Fibroblast of lung (primary cell): Measurements from ENCODE around the gene FAM114A1. TPM values are rescaled to one million over a fixed set of nuclear protein-coding genes. Genes with fewer than 3 reads are reported as not detected.

Experiments used
- DNase-seq, 2 donors: peaks; one replicate each; pipeline versions ENCODE4 v3.0.0 to v3.0.0-alpha.2; 2010; ENCODE audit warnings: low read depth in 2 of 2
- H2AFZ ChIP-seq: 2 replicates; pipeline ENCODE4 v1.5.1; 2012; ENCODE audit warnings: low read length, control low read depth, inconsistent platforms
- H3K27ac ChIP-seq: 2 replicates; pipeline ENCODE4 v1.5.1; 2011; ENCODE audit warnings: low read length, control low read depth; ENCODE audit not compliant: insufficient read depth
- H3K27me3 ChIP-seq: 2 replicates; pipeline ENCODE4 v1.5.1; 2011; ENCODE audit warnings: mild to moderate bottlenecking, low read length; ENCODE audit not compliant: control insufficient read depth, insufficient read depth
- H3K36me3 ChIP-seq: 2 replicates; pipeline ENCODE4 v1.5.1; 2011; ENCODE audit warnings: low read length; ENCODE audit not compliant: control insufficient read depth, insufficient read depth
- H3K4me1 ChIP-seq: 2 replicates; pipeline ENCODE4 v1.5.1; 2011; ENCODE audit warnings: low read length; ENCODE audit not compliant: control insufficient read depth, insufficient read depth; ENCODE audit errors: extremely low read depth
- H3K4me2 ChIP-seq: 2 replicates; pipeline ENCODE4 v1.5.1; 2011; ENCODE audit warnings: low read length, control low read depth; ENCODE audit not compliant: insufficient read depth; ENCODE audit errors: extremely low read depth
- H3K4me3 ChIP-seq, 4 experiments: fragments of 200-600 bp in 1 of 4; sonication (generic) in 1 of 4; replicated peaks in 1 of 4; 2 replicates each; pipeline ENCODE4 v1.5.1; 2011 to 2016; ENCODE audit warnings: low read length in 4 of 4, low read depth in 3 of 4, mild to moderate bottlenecking in 3 of 4, control low read depth in 2 of 4, inconsistent platforms in 1 of 4, mixed read lengths in 1 of 4; ENCODE audit not compliant: insufficient read depth in 1 of 4; ENCODE audit errors: control extremely low read depth in 1 of 4
- H3K79me2 ChIP-seq: 2 replicates; pipeline ENCODE4 v1.5.1; 2012; ENCODE audit warnings: mild to moderate bottlenecking, low read length, inconsistent platforms; ENCODE audit not compliant: control insufficient read depth, insufficient read depth
- H3K9ac ChIP-seq: 2 replicates; pipeline ENCODE4 v1.5.1; 2011; ENCODE audit warnings: mild to moderate bottlenecking, low read length, control low read depth; ENCODE audit not compliant: insufficient read depth
- H3K9me3 ChIP-seq: 2 replicates; pipeline ENCODE4 v1.5.1; 2012; ENCODE audit warnings: low read depth, low read length; ENCODE audit not compliant: control insufficient read depth, insufficient read depth
- H4K20me1 ChIP-seq: 2 replicates; pipeline ENCODE4 v1.5.1; 2011; ENCODE audit warnings: low read length; ENCODE audit not compliant: control insufficient read depth, insufficient read depth; ENCODE audit errors: extremely low read depth
- EZH2 ChIP-seq: IDR thresholded peaks from 2 replicates; pipeline ENCODE4 v1.5.1; 2012; ENCODE audit warnings: low read length, control low read depth, mild to moderate bottlenecking; ENCODE audit errors: missing control alignments
- polyA plus RNA-seq, 2 donors: library from polyadenylated mRNA; depleted of rRNA in 1 of 2; stranded (reverse) in 1 of 2; unstranded in 1 of 2; fragments of >200 nt; gene quantifications; 2 replicates each; pipeline ENCODE4 v1.2.1, GENCODE V29; 2011 to 2012; ENCODE audit warnings: missing spikeins in 1 of 2
- total RNA-seq: library from RNA; depleted of rRNA; stranded (reverse); fragments of >200 nt; gene quantifications from 2 replicates; pipeline ENCODE4 v1.2.1, GENCODE V29; 2014
- TF ChIP-seq, protein P1 (sequence below), 2 donors: IDR thresholded peaks in 1 of 2; conservative IDR thresholded peaks in 1 of 2; 1 replicate in 1 of 2; 2 replicates in 1 of 2; pipeline ENCODE4 v1.5.1; 2011 to 2012; ENCODE audit warnings: low read length in 2 of 2, control low read depth in 1 of 2, inconsistent platforms in 1 of 2, low read depth in 1 of 2, mild to moderate bottlenecking in 1 of 2

Gene FAM114A1
- total and polyA plus RNA-seq, 2 donors (not counting 1 experiment from before 2014, with no cell fraction given) = 296 to 402 TPM

DNA sequence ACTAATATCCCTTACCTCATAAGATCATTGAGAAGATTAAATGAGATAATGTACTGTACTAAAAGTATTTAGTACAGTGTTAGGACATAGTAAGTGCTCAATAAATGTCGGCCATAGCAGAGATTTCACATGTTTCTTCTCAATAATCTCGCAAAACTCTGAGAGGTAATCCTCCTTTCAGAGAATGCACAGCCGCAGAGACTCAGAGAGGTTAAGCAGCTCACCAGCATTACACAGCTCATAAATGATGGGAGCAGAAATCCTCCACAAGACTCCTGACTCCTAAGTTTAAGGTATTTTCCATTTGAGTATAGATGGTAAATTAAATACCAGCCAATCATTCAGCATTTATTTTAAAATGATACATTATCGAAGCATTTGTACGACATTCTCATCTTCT lies 34.6 kb downstream of the FAM114A1 start:
- H3K36me3 ChIP-seq = peaks cover 23% of the 10 kb centered on the region
- no peak for DNase-seq
- no peaks in the 10 kb centered on the region for H3K9me3 ChIP-seq
- H3K27me3 ChIP-seq = no peaks in the 10 kb centered on the region
- peaks cover 2% of the 10 kb centered on the region for H4K20me1 ChIP-seq
- no peak overlapping the region for H2AFZ ChIP-seq
- no peak overlapping the region for H3K4me3 ChIP-seq
- H3K4me2 ChIP-seq = no peak overlapping the region
- H3K9ac ChIP-seq = no peak overlapping the region
- H3K27ac ChIP-seq = no peak overlapping the region
- no peaks in the 10 kb centered on the region for H3K4me1 ChIP-seq
- no peak for TF ChIP-seq EZH2
- TF ChIP-seq, protein P1, sequence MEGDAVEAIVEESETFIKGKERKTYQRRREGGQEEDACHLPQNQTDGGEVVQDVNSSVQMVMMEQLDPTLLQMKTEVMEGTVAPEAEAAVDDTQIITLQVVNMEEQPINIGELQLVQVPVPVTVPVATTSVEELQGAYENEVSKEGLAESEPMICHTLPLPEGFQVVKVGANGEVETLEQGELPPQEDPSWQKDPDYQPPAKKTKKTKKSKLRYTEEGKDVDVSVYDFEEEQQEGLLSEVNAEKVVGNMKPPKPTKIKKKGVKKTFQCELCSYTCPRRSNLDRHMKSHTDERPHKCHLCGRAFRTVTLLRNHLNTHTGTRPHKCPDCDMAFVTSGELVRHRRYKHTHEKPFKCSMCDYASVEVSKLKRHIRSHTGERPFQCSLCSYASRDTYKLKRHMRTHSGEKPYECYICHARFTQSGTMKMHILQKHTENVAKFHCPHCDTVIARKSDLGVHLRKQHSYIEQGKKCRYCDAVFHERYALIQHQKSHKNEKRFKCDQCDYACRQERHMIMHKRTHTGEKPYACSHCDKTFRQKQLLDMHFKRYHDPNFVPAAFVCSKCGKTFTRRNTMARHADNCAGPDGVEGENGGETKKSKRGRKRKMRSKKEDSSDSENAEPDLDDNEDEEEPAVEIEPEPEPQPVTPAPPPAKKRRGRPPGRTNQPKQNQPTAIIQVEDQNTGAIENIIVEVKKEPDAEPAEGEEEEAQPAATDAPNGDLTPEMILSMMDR (conservative IDR thresholded peaks at IDR 0.05 in 1 of 2, IDR thresholded peaks at IDR 0.05 in 1 of 2; ENCODE audit: low read depth in 1 of 2, low read length in 2 of 2) = no peak
- H3K79me2 ChIP-seq = peaks cover 3% of the 10 kb centered on the region

DNA sequence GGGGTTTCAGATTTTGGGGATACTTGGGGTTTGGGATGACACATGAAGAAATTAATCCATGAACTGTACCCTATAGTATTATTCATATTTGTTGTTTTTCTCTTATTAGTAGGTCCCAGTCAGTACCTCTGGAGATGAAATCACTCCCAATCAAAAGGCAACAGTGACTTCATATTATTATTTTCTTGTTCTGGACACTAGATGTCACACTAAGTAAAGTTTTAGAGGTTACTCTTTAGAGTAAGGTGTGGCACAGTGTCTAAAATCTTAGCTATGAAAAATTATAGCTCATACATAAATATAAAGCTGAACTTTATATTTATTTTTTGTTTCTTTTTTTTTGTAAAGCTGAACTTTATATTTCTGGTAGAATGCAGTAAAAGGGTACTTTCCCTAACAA lies 35.1 kb downstream of the FAM114A1 start:
- no peak overlapping the region for H3K27ac ChIP-seq
- no peak overlapping the region for H3K4me3 ChIP-seq
- TF ChIP-seq EZH2 = no peak
- TF ChIP-seq, protein P1 (conservative IDR thresholded peaks at IDR 0.05 in 1 of 2, IDR thresholded peaks at IDR 0.05 in 1 of 2; ENCODE audit: low read depth in 1 of 2, low read length in 2 of 2) = no peak
- no peak overlapping the region for H3K9ac ChIP-seq
- no peak overlapping the region for H3K4me2 ChIP-seq
- peaks cover 2% of the 10 kb centered on the region for H4K20me1 ChIP-seq
- H3K4me1 ChIP-seq = no peaks in the 10 kb centered on the region
- H3K9me3 ChIP-seq = no peaks in the 10 kb centered on the region
- H3K79me2 ChIP-seq = peaks cover 3% of the 10 kb centered on the region
- H2AFZ ChIP-seq = no peak overlapping the region
- peaks cover 23% of the 10 kb centered on the region for H3K36me3 ChIP-seq
- peak in 1 of 2 donors; percentile 43 for DNase-seq
- H3K27me3 ChIP-seq = no peaks in the 10 kb centered on the region

DNA sequence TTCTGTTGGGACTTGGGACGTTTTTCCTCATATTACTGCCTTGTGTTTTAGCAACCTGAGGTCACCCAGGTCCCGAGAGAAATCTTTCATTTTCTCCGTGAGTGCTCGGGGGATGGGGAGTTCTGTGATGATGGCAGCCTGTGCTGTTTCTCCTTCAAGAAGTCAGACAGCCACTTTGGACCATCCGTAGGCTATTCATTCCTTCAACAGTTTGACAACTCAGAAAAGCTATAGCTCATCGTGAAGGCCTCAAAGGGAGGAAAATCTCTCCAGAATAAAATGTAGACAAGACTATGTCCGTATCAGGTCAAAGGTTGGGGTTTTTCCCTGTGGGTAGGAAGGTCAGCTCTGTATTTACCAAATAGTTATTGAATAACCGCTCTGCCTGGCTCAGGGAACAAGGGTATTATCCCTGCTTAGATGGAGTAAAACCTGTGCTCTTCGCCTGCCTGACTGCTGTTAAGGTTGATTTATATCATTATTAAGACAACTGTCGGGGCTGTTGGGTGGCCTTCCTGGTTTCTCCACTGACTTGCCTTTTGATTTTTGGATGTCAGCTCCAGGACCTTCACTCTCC lies 36.6 kb downstream of the FAM114A1 start:
- Histone ChIP-seq H3K9me3 (no peaks in the 10 kb centered on the region), H3K79me2 (peaks cover under 1% of the 10 kb centered on the region), H3K27ac (no peak overlapping the region), H2AFZ (no peak overlapping the region), H3K4me2 (no peak overlapping the region), H3K4me3 (no peak overlapping the region), H3K4me1 (no peaks in the 10 kb centered on the region), H3K36me3 (peaks cover 26% of the 10 kb centered on the region), H3K27me3 (no peaks in the 10 kb centered on the region), H4K20me1 (peaks cover 2% of the 10 kb centered on the region), H3K9ac (no peak overlapping the region)
- no peak for DNase-seq
- TF ChIP-seq, protein P1 (conservative IDR thresholded peaks at IDR 0.05 in 1 of 2, IDR thresholded peaks at IDR 0.05 in 1 of 2; ENCODE audit: low read depth in 1 of 2, low read length in 2 of 2) = no peak
- no peak for TF ChIP-seq EZH2
